NT2/D1 (cell line): Measurements from ENCODE around the gene DCANP1.

Experiments used
- SUZ12 ChIP-seq: IDR thresholded peaks from 2 replicates; pipeline ENCODE4 v1.6.1; 2011; ENCODE audit not compliant: insufficient read length, insufficient read depth; ENCODE audit errors: extremely low read depth
- YY1 ChIP-seq: IDR thresholded peaks from 2 replicates; pipeline ENCODE4 v1.6.1; 2011; ENCODE audit not compliant: insufficient read length, insufficient read depth
- ZNF274 ChIP-seq: IDR thresholded peaks from 2 replicates; pipeline ENCODE4 v1.6.1; 2011; ENCODE audit warnings: mild to moderate bottlenecking, low read depth, low read length

DNA sequence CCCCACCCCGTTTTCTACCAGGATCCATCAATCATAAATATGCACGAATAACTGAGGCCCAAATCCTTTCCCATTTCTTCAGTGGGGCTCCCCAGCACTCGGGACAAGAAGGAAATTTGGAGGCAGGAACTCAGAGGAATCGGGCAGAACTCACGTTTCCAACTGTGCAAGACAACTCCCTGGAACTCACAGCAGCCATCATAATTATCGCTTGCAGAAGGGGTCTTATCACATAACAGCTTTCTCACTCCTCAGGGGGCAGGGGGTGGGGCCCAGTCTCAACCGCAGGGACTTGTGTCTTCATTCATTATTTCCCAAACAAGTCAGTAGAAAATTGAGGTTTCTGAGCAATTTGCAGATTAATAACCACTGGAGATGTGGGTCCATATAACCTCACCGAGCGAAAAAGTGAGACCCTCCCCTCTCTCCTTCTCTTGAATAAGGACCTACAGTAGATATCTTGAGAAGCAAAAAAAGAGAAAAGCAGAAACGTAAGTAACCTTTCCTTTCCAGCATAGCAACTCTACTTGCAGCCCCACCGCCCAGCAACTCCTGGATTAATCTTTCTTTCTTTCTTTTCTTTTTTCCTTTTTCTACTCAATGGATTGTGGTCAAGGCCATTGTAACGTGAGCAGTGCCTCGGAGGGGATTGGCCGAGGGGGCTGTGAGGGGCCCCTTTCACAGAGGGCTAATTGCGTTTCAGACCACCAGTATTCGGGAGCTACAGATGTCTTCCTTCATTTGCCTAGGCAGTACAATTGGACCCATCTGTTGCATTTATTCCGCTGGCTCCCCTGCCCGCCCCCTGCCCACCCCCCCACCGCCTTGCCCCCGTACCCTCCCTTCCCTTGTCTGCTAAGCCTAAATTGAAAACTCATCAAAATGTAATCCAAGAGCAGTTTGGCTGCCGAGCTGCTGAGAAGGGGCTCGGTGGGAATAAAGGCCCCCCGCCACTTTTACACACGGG is 29.8 kb upstream of the DCANP1 start:
- TF ChIP-seq SUZ12 (no peak), ZNF274 (no peak), YY1 (no peak)
